Spleen (tissue), 11 donors: ENCODE measurements around the gene FCAMR. TPM values are rescaled to one million over a fixed set of nuclear protein-coding genes. Genes with fewer than 3 reads are reported as not detected.

ENCODE experiments used
- DNase-seq: peaks from one replicate; pipeline ENCODE4 v3.0.0-alpha.2; 2020
- H3K27ac ChIP-seq, 8 donors: fragments of 200-600 bp; sonication (generic) in 7 of 8; 1 replicate in 4 of 8; 2 replicates in 4 of 8; pipeline versions ENCODE4 v1.5.0 to v1.8.0; 2016 to 2021; ENCODE audit warnings: inconsistent platforms in 4 of 8, mild to moderate bottlenecking in 4 of 8, moderate library complexity in 1 of 8
- H3K27me3 ChIP-seq, 7 donors: fragments of 200-600 bp; sonication (generic) in 6 of 7; replicated peaks in 1 of 7; 1 replicate in 4 of 7; 2 replicates in 3 of 7; pipeline versions ENCODE4 v1.5.0 to v1.8.0; 2016 to 2021; ENCODE audit warnings: inconsistent platforms in 3 of 7, mild to moderate bottlenecking in 1 of 7
- H3K36me3 ChIP-seq, 6 donors: fragments of 200-600 bp; sonication (generic) in 5 of 6; 1 replicate in 4 of 6; 2 replicates in 2 of 6; pipeline versions ENCODE4 v1.5.0 to v1.8.0; 2016 to 2021; ENCODE audit warnings: inconsistent platforms in 2 of 6
- H3K4me1 ChIP-seq, 6 donors: fragments of 200-600 bp; sonication (generic) in 5 of 6; 1 replicate in 3 of 6; 2 replicates in 3 of 6; pipeline versions ENCODE4 v1.5.0 to v1.8.0; 2016 to 2021; ENCODE audit warnings: inconsistent platforms in 3 of 6
- H3K4me3 ChIP-seq, 8 donors: fragments of 200-600 bp; sonication (generic) in 7 of 8; 1 replicate in 4 of 8; 2 replicates in 4 of 8; pipeline versions ENCODE4 v1.5.0 to v1.8.0; 2016 to 2021; ENCODE audit warnings: inconsistent platforms in 4 of 8, mild to moderate bottlenecking in 4 of 8, moderate library complexity in 2 of 8
- H3K9me3 ChIP-seq, 8 donors: fragments of 200-600 bp; sonication (generic) in 7 of 8; 1 replicate in 4 of 8; 2 replicates in 4 of 8; pipeline versions ENCODE4 v1.5.0 to v1.8.0; 2016 to 2021; ENCODE audit warnings: inconsistent platforms in 4 of 8
- CTCF ChIP-seq, 11 experiments: fragments of 200-600 bp in 7 of 11; fragments of 450-650 bp in 4 of 11; sonication (generic) in 4 of 11; IDR thresholded peaks in 8 of 11; conservative IDR thresholded peaks in 3 of 11; 1 replicate in 7 of 11; 2 replicates in 4 of 11; pipeline versions ENCODE4 v1.4.0 to v1.8.0; 2016 to 2021; ENCODE audit warnings: antibody characterized with exemption in 11 of 11, inconsistent platforms in 4 of 11, mild to moderate bottlenecking in 1 of 11
- POLR2A ChIP-seq, 3 donors: fragments of 450-650 bp; IDR thresholded peaks; one replicate each; pipeline ENCODE4 v1.5.1; 2017; ENCODE audit warnings: antibody characterized with exemption in 3 of 3, mild to moderate bottlenecking in 1 of 3
- POLR2AphosphoS5 ChIP-seq, 3 donors: sonication (generic); formaldehyde crosslinking; IDR thresholded peaks; one replicate each; pipeline ENCODE4 v1.5.1; 2017; ENCODE audit warnings: antibody characterized with exemption in 3 of 3
- WGBS, 5 donors: extraction: QIAGEN DNeasy Blood & Tissue Kit in 3 of 5; methylation state at CpG; one replicate each; pipeline versions ENCODE4 v1.1.5 to v1.1.7; 2013 to 2018; 5-methylcytosine and 5-hydroxymethylcytosine counted together
- intact Hi-C: fragments of 100-400 bp; cut with DNase I; formaldehyde crosslinking; loops from one replicate; pipeline ENCODE4 v1.15.0; 2023; ENCODE audit warnings: low total_unique reads
- polyA plus RNA-seq, 3 donors: library from polyadenylated mRNA; stranded (reverse); fragments of 200-250 nt; gene quantifications; one replicate each; pipeline ENCODE4 v1.2.1, GENCODE V29; 2013
- total RNA-seq, 7 donors: library from RNA; depleted of rRNA in 3 of 7; stranded (reverse); fragments of >200 nt in 3 of 7; fragmentation: NEBNext Ultra II Directional in 4 of 7; extraction: Animal tissue kit (Norgen Biotek cat#: 25700) in 4 of 7; gene quantifications; one replicate each; pipeline versions ENCODE4 v1.1.0 to v1.2.1, GENCODE V29; 2016 to 2021
- donor health status: healthy with polysubstance abuse.
- donor health status: DM: no; HTN: no; CAD: no; lungs with moderate emphysema.
- donor health status: DM: no; HTN: no; CAD: no.
- donor health status: Bipolar disorder and iron deficiency.
- donor health status: healthy.
- donor health status: DM: no; HTN: no; CAD: no.
- donor health status: DM: yes; HTN: yes; CAD: no.

Gene FCAMR
- total and polyA plus RNA-seq, 10 donors: 0.16 to 1.3 (median 0.38) TPM; not detected in 2

GRCh38 chr1:206962272-206962671 lies 8.0 kb downstream of the FCAMR start:
- H3K9me3 ChIP-seq: no peaks in the 10 kb centered on the region
- DNase-seq: no peak
- intact Hi-C loops: no loop called here
- no peaks in the 10 kb centered on the region for H3K27me3 ChIP-seq
- H3K4me3 ChIP-seq: no peak overlapping the region
- TF ChIP-seq POLR2A (IDR thresholded peaks at IDR 0.05) (no peak), CTCF (IDR thresholded peaks at IDR 0.05 in 8 of 11, conservative IDR thresholded peaks at IDR 0.05 in 3 of 11) (no peak), POLR2AphosphoS5 (IDR thresholded peaks at IDR 0.05) (no peak)
- H3K4me1 ChIP-seq: peaks cover 0 to 20% (median 10%) of the 10 kb centered on the region in 6 donors
- no peaks in the 10 kb centered on the region for H3K36me3 ChIP-seq
- no peak overlapping the region for H3K27ac ChIP-seq
- 61 to 80% (median 74%) methylated on average over 7 of the region's 7 CpGs for WGBS, 5 donors

GRCh38 chr1:206961668-206962067 lies 8.6 kb downstream of the FCAMR start:
- 65 to 93% (median 81%) methylated on average over 3 of the region's 3 CpGs for WGBS, 5 donors
- no peak for DNase-seq
- H3K9me3 ChIP-seq: no peaks in the 10 kb centered on the region
- no peaks in the 10 kb centered on the region for H3K36me3 ChIP-seq
- H3K27ac ChIP-seq: no peak overlapping the region
- TF ChIP-seq POLR2AphosphoS5 (IDR thresholded peaks at IDR 0.05) (no peak), CTCF (IDR thresholded peaks at IDR 0.05 in 8 of 11, conservative IDR thresholded peaks at IDR 0.05 in 3 of 11) (no peak), POLR2A (IDR thresholded peaks at IDR 0.05) (no peak)
- H3K4me3 ChIP-seq: no peak overlapping the region
- no peaks in the 10 kb centered on the region for H3K27me3 ChIP-seq
- H3K4me1 ChIP-seq: peaks cover 0 to 14% (median 4%) of the 10 kb centered on the region in 6 donors
- intact Hi-C loops: no loop called here

- peaks cover 0 to 11% (median 4%) of the 10 kb centered on the region in 6 donors for H3K4me1 ChIP-seq
- DNase-seq: no peak
- no peaks in the 10 kb centered on the region for H3K9me3 ChIP-seq
- 85 to 97% (median 90%) methylated on average over 6 of the region's 6 CpGs for WGBS, 5 donors
- no peaks in the 10 kb centered on the region for H3K36me3 ChIP-seq
- no peak overlapping the region for H3K27ac ChIP-seq
- H3K4me3 ChIP-seq: no peak overlapping the region
- TF ChIP-seq POLR2A (IDR thresholded peaks at IDR 0.05) (no peak), POLR2AphosphoS5 (IDR thresholded peaks at IDR 0.05) (no peak), CTCF (IDR thresholded peaks at IDR 0.05 in 8 of 11, conservative IDR thresholded peaks at IDR 0.05 in 3 of 11) (no peak)
- intact Hi-C loops: no loop called here
- H3K27me3 ChIP-seq: no peaks in the 10 kb centered on the region
Observed at GRCh38 chr1:206960676-206961386, 9.4 kb downstream of the FCAMR start.

- WGBS, 5 donors: 59 to 93% (median 84%) methylated on average over 2 of the region's 2 CpGs
- H3K27me3 ChIP-seq: no peaks in the 10 kb centered on the region
- no peaks in the 10 kb centered on the region for H3K36me3 ChIP-seq
- DNase-seq: no peak
- TF ChIP-seq POLR2AphosphoS5 (IDR thresholded peaks at IDR 0.05) (no peak), POLR2A (IDR thresholded peaks at IDR 0.05) (no peak), CTCF (IDR thresholded peaks at IDR 0.05 in 8 of 11, conservative IDR thresholded peaks at IDR 0.05 in 3 of 11) (no peak)
- intact Hi-C loops: no loop called here
- peaks cover 0 to 11% (median 4%) of the 10 kb centered on the region in 6 donors for H3K4me1 ChIP-seq
- H3K27ac ChIP-seq: no peak overlapping the region
- H3K4me3 ChIP-seq: no peak overlapping the region
- no peaks in the 10 kb centered on the region for H3K9me3 ChIP-seq
Observed at GRCh38 chr1:206958144-206958543, 12.1 kb downstream of the FCAMR start.
